Smooth muscle cell of the brain vasculature (primary cell): ENCODE measurements around the gene GRIK4.
A peak's percentile ranks its signal among the peaks of the same experiment; 100 is the strongest.
"Not testable (repeated sequence)": the region's sequence is repeated elsewhere in the genome, so short reads cannot be mapped to it uniquely, and the experiment has no call there.

Experiments used
- DNase-seq: peaks from one replicate; pipeline ENCODE4 v3.0.0-alpha.2; 2012; ENCODE audit warnings: low read depth, low spot score

The GRIK4 gene

DNA sequence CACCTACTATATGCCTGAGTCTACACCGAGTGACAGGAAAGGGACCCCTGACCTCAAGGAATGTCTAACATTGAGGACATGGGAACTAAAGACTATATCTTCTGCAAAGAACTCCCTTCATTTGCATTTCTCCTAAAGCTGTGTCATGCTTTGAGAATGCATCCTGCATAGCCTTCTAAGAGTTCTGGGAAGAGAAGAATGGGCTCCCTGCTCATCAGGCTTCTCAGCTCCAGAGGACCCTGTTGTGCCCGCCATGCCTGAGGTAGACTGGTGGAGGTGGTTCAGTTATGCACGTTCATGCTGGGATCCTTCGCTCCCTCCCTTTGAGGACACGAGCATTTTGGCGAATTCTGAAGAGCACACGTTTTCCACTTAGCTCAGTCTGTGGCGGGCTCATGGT lies 63.3 kb downstream of the GRIK4 start:
- no peak for DNase-seq

DNA sequence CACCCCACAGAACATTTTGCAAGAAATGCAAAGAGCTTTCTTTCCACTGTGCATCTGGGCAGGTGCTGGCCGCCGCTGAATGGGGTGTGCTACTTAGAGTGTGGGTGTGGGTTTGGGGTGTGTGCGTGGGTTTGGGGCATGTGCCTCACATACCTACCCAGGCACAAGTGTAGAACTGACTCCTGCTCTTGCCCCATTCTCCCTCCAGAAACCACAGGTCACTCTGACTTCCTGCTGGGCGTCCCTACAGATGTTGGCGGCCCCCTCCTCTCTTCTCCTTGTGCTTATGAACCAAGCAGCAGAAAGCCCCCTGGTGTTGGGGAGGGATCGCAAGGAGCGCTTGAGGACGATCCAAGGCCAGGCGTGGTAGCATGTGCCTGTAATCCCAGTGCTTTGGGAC lies 63.9 kb downstream of the GRIK4 start:
- DNase-seq, result no peak

DNA sequence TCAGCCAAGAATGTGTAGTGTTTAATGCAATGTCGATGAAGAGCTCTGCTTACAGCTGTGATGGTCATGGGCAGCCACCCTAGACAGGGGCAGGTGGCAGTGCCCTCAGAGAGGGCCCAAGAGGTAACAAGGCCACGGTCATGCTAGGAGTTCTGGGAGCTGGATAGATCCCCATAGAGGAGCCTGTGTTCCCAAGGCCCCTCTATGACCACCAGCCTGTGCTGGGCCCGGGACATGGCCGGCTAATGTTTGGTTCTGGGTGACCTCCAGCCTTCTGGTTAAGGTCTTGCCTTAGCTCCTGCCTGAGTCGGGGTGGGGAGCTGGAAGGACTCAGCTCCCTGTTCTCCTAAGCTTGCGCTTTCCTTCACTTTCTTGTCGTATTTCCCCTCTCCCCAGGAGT lies 65.1 kb downstream of the GRIK4 start:
- DNase-seq, result no peak

DNA sequence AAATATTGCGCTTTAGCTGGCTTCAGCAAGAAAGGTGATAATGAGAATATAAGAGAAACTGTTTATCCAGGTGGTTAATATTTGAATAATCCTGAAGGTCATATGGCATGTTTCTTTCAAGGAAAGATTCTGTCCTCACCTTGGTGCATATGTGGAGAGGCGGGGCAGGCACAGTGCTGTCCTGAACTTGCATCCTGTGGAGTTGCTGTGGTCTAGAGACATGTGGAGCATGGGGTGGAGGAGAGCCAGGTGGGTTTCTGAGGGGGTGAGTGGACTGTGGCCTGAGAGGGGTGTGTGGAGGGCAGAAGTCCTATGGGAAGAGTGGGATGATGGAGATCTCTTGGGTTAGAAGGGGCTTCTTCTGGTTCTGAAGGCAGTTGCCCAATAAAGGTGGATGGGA lies 65.5 kb downstream of the GRIK4 start:
- DNase-seq, result no peak

DNA sequence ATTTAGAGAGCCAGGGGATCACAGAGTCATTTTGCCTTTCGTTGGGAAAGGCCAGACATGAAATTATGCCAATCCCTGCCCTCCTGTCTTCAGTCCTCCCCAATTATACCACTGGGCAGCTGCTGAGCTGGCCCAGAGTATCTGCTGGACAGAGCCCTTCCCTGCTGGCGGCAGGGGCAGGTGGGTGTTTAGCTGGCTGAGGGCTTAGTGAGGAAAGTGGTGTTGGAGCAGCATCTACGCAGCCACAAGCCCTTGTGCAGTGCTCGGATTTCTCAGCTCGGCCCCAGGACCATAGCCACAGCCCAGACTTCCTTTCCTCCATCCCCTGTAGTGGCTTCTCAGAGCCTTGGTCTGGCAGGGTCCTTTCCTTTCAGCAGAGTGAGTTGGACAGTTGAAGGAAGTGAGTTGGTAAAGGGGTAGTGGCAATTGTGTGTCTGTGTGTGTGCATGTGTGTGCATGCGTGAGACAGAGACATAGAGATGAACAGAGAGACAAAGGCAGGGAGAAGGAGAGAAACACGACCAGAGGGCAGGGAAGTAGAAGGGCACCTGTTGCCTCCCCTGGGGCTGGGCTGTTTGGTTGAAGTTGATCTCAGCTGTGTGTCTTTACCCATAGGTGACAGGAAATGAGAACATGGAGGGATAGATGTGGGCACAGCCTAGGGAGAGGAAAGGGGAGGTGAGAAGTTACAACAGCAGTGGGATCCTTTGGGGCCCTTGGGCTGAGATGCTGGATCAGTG lies 66.2 kb downstream of the GRIK4 start:
- DNase-seq, result no peak

DNA sequence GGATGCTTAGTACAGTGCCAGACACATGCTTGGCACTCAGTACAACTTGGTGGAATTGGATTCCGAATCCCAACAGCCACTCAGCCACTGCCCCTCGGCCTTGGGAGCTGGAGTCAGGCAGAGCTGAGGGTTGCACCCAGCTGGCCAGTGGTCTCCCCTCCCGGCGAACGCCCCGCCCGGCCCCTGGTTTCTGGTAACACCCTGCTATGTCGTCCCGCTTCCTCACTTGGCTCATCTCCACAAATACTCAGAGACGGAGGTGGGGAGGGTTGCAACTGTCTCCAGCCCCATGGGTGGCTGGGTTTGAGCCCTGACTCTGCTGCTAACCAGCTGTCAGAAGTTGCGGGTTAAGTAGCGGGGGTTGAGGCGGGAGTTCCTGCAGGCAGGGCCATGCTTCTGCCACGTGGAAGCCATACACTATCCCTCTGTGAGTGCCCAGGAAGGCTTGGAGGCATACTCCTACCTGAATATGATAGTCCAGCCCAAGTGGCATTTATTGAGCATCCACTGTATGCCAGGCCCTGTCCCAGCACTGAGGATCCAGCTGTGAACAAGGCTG lies 67.1 kb downstream of the GRIK4 start:
- DNase-seq, result no peak

DNA sequence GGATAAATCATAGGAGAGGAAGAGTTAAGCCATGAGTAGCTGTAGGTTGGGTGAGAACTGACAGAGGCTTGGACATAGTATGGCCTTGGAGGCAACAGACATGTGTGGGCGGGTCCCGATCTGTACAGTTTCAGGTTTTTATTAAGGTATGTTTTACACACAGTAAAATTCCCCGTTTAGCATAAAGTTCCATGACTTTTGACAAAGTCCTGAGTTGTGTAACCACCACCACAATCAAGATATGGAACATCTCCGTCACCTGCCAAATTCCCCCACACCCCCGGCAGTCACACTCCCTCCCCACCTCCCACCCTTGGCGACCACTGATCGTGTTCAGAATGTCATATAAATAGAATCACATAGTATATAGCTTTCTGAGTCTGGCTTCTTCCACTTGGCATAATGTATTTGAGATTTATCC lies 68.1 kb downstream of the GRIK4 start:
- no peak for DNase-seq

DNA sequence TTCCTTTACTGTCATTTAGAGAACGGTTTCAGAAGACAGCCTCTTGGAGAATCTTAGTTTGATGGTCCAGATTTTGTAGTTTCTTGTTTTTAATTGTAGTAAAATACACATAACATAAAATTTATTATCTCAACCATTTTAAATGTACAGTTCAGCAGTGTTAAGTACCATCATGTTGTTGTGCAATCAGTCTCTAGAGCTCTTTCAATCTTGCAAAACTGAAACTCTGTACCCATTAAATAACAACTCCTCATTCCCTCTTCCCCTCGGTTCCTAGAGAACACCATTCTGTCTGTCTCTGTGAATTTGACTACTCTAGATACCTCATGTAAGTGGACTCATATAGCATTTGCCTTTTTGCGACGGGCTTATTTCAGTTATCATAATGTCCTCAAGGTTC lies 69.8 kb downstream of the GRIK4 start:
- DNase-seq, result no peak

DNA sequence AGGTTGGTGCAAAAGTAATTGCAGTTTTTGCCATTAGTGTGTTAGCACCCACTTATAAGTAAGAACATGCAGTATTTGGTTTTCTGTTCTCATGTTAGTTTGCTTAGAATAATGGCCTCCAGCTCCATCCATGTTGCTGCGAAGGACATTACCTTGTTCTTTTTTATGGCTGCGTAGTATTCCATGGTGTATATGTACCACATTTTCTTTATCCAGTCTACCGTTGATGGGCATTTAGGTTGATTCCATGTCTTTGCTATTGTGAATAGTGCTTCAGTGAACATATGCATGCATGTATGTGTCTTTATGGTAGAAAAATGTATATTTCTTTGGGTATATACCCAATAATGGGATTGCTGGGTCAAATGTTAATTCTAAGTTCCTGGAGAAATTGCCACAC lies 71.0 kb downstream of the GRIK4 start:
- DNase-seq, result not testable (repeated sequence)

DNA sequence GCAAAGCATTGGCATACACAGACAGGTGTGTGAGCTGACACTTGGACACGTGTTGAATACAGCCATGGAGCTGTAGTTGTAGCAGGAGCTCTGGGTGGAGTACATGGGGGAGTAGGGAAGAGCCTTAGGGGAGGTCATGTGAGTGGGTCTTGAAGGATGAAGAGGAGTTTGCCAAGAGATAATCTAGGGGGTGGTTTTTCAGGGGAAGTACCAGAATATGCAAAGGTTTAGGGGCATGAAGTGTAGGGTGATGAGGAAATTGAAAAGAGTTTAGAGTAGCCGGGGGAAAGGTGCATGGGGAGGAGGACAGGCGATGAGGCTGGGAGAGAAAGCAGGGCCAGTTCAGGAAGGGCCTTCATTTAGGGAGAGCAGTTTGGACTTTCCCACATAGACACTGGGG lies 74.5 kb downstream of the GRIK4 start:
- DNase-seq, result no peak

DNA sequence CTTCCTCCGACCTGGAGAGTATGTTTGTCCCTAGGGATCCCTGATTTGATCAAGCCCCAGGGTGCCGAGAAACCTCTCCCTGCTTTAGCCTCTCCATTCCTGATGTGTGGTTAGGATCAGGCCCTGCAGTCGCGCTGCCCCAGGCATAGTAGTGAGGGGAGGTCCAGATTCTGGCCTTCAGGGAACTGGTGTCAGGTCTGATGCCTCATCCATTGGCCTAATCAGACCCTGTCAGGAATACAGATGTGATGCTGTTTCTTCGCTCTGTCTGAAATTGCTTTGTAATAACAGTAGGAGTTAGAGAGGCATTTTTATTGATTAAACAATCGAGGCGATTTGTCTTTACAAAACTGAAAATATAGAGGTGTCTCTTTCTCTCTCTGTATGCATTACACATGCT lies 75.2 kb downstream of the GRIK4 start:
- no peak for DNase-seq

DNA sequence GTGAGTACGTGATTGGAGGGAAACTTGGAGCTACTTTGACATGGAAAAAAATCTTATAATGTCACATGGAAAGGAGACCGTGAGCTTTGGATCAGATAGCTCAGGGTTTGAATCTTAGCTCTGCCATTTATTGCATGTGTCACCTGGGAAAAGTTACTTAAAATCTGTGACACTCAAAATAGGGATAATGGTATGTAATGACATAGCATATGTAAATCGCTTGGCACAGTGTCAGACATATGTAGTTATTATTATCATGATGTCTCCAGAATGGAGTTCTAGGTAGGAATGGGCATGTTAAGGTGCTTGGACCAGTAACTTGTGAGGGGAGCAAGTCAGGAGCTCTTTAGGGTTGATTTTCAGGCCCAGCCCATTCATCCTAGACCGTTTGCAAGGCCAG lies 75.8 kb downstream of the GRIK4 start:
- DNase-seq, result no peak

DNA sequence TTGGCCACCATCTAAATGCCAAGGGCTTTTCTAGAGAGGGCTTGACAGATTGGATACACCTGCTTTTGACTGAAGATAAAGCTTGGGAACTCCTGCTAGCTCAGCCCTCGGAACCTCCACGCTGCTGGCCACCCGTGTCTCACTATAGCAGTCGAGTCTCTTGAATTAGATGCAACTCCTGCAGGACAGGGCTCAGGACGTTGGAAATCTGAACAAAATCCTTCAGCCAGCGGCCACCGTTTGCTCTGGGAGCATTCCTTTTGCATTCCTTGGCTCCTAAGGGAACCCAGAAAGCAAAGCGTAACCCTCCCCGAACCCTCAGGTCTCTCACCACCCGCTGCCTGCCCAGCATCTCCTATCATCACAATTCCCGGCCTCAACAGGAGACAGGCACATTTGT lies 77.8 kb downstream of the GRIK4 start:
- no peak for DNase-seq

DNA sequence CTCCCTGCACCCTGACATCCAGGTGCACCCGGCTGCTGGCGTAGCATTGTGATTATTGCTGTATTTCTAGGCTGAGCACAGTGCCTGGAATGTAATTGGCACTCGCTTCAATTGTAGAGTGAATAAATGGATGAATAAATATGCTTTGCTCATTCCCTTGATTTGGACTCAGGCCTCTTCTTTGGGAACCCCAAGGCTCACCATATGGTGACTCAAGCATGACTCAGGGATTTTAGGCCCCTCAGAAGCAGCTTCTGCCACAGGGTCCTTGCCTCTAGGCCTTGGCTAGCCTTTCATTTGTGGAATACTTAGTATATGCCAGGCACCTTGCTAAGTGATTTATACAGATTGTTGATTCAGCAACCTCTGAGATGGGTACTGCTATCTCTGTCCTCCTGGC lies 78.9 kb downstream of the GRIK4 start:
- DNase-seq, result no peak

DNA sequence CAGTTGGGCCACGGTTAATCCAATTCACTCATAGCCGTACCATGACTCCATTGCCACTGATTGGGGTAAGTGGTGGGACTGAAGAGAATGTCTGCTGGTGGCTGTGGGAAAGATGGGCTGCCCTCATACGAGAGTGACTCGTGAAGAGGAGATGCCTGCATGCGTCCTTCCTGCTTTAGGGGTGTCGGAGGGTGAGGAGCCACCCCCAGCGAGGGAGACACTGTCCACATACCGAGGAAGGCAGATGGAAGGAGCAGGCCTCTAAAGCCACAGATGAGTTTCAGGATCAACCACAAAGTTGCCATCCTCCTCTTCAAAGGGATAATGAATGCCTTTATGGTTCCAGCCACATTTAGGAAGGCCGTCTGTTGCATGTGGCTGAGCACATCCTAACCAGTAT lies 83.2 kb downstream of the GRIK4 start:
- no peak for DNase-seq

DNA sequence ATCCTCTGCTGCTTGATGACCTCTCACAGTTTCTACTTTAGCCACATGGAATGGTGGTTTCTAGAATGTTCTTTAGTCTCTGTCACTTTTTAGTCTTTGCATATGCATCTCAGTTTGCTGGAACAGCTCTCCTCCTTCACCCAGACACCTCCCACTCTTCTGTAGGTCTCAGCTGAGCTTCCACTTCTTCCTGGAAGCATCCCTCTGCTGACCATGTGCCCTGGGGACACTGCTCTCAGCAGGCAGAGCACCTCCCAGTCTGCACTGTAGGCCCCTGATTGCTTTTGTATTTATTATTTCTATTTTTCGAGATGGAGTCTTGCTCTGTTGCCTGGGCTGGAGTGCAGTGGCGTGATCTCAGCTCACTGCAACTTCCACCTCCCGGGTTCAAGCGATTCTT lies 84.0 kb downstream of the GRIK4 start:
- no peak for DNase-seq

DNA sequence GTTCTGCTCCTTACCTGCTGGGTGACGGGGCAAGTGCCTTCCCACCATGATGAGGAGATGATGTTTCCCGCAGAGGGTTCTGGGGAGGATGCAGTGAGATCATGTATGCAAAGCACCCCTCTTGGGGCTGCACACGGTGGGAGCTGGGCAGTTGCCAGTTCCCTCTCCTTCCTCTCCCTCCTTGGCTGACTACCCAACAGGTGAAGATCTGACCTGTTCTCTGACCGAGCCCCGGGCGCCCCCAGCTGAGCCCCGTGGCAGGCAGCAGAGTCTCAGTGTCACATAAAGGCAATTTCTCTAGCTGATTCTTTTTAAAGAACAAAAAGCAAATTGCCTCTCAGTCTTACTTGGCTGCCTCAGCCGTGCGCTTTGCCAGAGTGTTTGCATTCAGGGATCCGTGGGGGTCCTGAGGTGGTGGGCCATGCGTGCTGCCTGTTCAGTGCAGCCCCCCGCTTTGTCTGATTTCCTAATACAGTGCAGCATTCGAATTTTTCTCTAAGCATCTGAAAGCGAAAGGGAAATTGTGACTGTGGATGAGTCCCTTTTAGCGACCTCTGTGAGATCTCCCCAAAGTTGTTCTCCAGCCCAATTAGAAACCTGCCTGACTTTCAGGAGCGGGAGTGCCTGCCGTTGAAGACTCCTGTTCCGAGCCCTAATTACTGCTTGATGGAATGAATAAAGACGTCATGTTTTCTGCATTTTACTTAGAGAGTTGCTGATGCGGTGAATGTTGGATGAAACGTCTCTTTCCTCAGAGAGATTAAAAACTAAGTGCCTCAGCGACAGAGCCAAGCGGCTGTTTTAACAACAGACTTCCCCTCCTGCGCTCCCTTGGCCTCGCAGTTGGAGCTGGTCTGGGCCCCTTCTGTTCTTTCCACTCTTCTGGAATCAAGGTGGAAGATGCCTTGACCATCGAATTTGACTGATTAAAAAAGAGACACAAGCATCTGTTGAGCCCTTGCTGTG lies 86.0 kb downstream of the GRIK4 start:
- DNase-seq, result no peak

DNA sequence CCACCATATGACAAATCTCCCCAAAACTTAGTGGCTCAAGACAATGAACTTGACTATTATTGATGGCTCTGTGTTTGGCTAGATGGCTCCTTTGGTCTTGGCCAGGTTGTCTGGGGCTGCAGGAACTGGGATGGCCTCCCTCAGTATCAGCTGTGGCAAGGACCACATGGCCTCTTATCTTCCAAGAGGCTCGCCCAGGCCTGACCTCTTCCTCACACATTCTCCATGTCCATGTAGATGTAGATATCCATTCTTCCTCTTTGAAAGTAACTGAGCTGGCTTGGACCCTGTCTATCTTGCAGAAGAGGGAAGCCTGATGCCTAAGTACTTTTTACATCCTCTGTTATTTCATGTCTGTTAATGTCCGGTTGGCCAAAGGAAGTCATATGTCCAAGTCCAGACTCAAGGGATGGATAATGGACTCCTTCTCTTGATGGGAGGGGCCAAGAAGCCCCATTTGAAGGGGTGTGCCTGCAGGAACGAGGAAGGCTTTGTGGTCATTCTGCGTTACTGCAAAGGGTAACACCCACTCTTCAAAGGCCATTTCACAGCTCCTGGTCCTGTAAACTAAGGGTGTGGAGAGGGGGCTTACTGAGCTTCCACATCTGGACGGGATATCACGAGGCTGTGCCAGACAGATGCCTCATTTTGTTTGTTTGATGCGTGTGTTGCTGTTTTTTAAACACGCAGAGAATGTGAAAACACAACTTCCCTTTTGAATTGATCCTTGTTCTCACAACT lies 87.1 kb downstream of the GRIK4 start:
- no peak for DNase-seq

DNA sequence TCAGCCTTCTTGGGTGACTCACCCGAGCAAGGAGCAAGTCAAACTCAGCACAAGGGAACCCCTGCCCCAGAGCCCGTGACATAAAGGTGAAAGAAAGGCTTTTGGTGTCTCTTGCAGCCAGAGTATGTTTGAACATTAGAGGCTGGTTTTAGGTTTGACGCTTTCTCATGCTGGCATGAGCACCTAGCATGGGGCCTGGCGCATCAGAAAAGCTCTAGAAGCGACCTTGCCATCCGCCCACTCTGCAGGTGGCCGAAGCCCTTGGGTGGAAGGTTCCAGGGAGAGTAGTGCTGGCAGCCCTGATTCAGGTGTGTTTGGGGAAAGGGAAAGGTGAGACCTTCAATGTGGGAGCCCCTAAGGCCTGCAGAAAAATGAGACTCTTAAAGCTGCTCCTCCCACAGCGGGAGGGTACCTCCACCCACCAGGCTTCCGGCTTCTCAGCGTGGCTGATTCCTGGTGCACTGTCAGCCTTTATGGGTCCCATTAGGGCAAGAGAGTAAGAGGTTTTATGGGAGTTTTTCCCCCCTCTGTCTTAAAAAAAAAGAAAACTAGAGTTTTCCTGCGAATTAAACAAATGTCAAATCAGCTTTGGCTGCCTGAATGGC lies 88.4 kb downstream of the GRIK4 start:
- DNase-seq, result no peak

DNA sequence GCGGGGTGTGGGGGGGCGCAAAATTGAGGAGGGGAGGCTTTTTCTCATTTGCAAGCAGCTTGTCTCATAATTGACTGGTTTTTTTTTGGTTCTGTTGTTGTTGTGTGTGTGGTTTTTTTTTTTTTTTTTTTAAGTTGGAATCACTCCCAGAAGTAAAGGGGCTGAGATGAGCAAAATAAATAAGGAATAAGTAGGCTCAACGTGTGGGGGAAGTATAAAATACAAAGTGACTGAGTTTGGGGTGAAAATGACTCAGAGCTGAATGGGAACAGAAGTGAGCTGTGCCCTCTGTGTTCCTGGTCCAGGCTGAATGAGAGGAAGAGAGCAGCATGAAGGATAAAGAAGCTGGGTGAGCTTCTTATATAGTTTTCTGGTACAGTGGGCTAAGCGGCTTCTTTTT lies 90.0 kb downstream of the GRIK4 start:
- DNase-seq, result peak; percentile 9

DNA sequence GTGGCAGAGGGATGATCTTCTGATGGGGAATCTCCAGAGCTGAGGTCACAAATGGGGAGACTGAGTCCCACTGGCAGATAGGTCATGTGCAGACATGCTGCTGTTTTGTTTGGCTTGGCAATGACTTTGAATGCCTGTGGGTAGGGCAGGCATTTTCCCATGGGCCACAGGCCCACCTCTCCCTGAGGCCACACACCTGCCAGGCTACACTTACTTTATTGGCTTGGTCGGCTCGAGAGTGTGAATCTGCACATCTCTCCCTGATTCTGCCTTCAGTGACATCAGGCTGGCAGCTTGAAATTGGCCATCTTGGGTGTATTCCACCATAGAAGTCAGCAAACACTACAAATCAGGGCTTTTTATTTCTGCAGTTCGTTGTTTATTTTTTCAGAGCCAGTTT lies 91.5 kb downstream of the GRIK4 start:
- DNase-seq, result no peak

DNA sequence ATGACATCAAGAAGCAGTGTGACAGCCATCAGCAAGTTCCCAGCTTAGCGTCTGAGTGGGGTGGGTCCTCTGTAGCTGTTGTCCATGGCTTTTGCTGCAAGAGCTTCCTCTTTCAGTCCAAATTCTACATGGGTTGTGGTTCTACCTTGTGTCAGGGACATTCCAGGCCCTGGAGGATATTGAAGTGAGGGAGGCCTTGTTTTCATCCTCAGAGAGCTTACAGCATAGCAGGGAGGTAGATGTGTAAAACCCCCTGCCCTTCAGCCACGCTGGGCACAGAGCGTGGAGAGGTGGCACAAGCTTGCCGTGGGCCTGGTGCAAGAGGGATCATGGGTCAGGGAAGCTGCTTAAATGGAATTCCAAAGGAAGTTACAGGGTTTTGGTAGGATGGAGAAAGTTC lies 93.9 kb downstream of the GRIK4 start:
- no peak for DNase-seq
